Liver (tissue), 3 donors: ENCODE data around the gene ABHD14A.

Experiments used
- FOXA1 ChIP-seq: IDR thresholded peaks from 2 replicates; pipeline ENCODE4 v1.6.1; 2016; ENCODE audit warnings: antibody characterized with exemption
- TAF1 ChIP-seq: conservative IDR thresholded peaks from 2 replicates; pipeline ENCODE4 v1.6.1; 2016; ENCODE audit warnings: antibody characterized with exemption, mild to moderate bottlenecking
- TF ChIP-seq, protein P1 (sequence below): fragments of 150-350 bp; IDR thresholded peaks from 2 replicates; pipeline ENCODE4 v1.5.1; 2017; ENCODE audit warnings: improper control_type of control experiment, low read depth, low read length; ENCODE audit not compliant: missing input control
- TF ChIP-seq, protein P2 (sequence below): IDR thresholded peaks from 2 replicates; pipeline ENCODE4 v1.6.1; 2016; ENCODE audit warnings: antibody characterized with exemption
- donor health status: healthy.
- donor health status: healthy.

DNA sequence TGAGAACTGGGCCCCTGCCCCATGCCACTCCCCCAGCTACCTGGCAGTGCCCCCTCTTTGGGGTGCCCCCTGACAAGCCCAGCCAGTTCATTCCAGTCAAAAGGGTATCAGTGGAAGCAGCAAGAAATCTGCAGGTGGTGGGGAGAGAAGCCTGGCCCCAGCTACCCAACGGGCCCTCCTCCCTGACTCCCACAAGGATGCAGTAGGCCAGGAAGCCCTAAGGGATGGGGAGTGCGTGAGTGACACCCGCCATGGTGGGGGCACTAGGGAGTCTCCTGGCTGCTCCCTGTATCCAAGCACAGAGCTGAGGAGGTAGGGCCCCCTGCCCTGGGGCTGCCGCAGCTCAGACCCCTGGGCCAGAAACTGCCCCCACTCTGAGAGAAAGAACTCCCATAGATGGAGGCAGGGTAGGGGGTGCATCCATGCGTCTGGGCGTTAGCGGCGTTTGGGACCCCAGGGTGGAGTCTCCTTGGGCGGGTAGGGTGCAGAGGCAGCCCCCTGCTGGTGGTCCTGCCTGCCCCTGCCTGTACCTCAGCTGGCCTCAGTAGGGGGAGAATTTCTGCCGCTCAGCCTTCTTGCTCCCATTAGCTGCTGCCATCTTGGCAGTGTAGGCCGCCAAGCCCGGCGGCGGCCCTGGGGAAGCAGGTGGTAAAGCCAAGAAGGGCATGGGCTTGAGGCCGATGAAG, 17.2 kb upstream of the ABHD14A start:
- TF ChIP-seq, protein P1, sequence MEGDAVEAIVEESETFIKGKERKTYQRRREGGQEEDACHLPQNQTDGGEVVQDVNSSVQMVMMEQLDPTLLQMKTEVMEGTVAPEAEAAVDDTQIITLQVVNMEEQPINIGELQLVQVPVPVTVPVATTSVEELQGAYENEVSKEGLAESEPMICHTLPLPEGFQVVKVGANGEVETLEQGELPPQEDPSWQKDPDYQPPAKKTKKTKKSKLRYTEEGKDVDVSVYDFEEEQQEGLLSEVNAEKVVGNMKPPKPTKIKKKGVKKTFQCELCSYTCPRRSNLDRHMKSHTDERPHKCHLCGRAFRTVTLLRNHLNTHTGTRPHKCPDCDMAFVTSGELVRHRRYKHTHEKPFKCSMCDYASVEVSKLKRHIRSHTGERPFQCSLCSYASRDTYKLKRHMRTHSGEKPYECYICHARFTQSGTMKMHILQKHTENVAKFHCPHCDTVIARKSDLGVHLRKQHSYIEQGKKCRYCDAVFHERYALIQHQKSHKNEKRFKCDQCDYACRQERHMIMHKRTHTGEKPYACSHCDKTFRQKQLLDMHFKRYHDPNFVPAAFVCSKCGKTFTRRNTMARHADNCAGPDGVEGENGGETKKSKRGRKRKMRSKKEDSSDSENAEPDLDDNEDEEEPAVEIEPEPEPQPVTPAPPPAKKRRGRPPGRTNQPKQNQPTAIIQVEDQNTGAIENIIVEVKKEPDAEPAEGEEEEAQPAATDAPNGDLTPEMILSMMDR = no peak
- no peak for TF ChIP-seq TAF1
- TF ChIP-seq, protein P2, sequence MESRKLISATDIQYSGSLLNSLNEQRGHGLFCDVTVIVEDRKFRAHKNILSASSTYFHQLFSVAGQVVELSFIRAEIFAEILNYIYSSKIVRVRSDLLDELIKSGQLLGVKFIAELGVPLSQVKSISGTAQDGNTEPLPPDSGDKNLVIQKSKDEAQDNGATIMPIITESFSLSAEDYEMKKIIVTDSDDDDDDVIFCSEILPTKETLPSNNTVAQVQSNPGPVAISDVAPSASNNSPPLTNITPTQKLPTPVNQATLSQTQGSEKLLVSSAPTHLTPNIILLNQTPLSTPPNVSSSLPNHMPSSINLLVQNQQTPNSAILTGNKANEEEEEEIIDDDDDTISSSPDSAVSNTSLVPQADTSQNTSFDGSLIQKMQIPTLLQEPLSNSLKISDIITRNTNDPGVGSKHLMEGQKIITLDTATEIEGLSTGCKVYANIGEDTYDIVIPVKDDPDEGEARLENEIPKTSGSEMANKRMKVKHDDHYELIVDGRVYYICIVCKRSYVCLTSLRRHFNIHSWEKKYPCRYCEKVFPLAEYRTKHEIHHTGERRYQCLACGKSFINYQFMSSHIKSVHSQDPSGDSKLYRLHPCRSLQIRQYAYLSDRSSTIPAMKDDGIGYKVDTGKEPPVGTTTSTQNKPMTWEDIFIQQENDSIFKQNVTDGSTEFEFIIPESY = no peak
- no peak for TF ChIP-seq FOXA1
